Measurements from ENCODE around the gene NAGK.

DNA sequence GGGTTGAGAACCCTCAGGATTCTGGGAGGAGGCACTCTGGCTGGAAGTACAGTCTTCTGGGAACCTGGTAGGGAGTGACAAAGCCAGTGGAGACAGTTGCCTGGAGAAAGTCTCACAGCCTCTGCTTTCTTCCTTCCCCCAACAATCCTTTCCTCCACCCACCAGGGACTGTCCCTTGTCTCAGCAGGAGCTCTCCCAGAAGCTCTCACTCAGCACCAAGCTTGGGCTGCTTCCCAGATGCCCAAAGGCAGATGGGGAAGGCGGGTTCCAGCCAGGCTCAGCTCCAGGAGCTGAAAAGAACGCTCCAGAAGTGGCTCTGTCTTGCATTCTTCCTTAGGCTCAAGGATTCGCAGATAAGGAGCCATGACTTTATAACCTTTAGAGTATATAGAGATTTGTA, 7.6 kb upstream of the NAGK start:
- TF ChIP-seq, protein P1, sequence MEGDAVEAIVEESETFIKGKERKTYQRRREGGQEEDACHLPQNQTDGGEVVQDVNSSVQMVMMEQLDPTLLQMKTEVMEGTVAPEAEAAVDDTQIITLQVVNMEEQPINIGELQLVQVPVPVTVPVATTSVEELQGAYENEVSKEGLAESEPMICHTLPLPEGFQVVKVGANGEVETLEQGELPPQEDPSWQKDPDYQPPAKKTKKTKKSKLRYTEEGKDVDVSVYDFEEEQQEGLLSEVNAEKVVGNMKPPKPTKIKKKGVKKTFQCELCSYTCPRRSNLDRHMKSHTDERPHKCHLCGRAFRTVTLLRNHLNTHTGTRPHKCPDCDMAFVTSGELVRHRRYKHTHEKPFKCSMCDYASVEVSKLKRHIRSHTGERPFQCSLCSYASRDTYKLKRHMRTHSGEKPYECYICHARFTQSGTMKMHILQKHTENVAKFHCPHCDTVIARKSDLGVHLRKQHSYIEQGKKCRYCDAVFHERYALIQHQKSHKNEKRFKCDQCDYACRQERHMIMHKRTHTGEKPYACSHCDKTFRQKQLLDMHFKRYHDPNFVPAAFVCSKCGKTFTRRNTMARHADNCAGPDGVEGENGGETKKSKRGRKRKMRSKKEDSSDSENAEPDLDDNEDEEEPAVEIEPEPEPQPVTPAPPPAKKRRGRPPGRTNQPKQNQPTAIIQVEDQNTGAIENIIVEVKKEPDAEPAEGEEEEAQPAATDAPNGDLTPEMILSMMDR (IDR thresholded peaks at IDR 0.05), result no peak
- TF ChIP-seq POLR2A (IDR thresholded peaks at IDR 0.05), result no peak

Measured in breast epithelium (tissue), 3 donors.